Measurements from ENCODE around the gene DCDC2B. TPM values are rescaled to one million over a fixed set of nuclear protein-coding genes. Genes with fewer than 3 reads are reported as not detected.

DCDC2B gene
- total RNA-seq, 1 donor from 2014 or later: 3.2 TPM

GRCh38 chr1:32192220-32192948, 16.5 kb upstream of the DCDC2B start:
- Histone ChIP-seq H3K4me3 (no peak overlapping the region), H3K4me1 (peaks cover 4% of the 10 kb centered on the region), H3K27me3 (ENCODE audit: low read depth) (no peaks in the 10 kb centered on the region), H3K27ac (no peak overlapping the region), H3K9me3 (no peaks in the 10 kb centered on the region), H3K36me3 (peaks cover 100% of the 10 kb centered on the region)
- intact Hi-C loops (cut with DNase I): no loop called here
- no peak for TF ChIP-seq CTCF (IDR thresholded peaks at IDR 0.05)
- ATAC-seq (no peak), DNase-seq (no peak)

GRCh38 chr1:32194984-32195383, 13.9 kb upstream of the DCDC2B start:
- DNase-seq (no peak), ATAC-seq (no peak)
- TF ChIP-seq CTCF (IDR thresholded peaks at IDR 0.05): no peak
- H3K9me3 ChIP-seq: no peaks in the 10 kb centered on the region
- peaks cover 11% of the 10 kb centered on the region for H3K4me1 ChIP-seq
- H3K27ac ChIP-seq: no peak overlapping the region
- intact Hi-C loops (cut with DNase I): no loop called here
- peaks cover 84% of the 10 kb centered on the region for H3K36me3 ChIP-seq
- H3K4me3 ChIP-seq: no peak overlapping the region
- no peaks in the 10 kb centered on the region for H3K27me3 ChIP-seq (ENCODE audit: low read depth)

- no peak for DNase-seq
- no peak for ATAC-seq
- H3K9me3 ChIP-seq: no peaks in the 10 kb centered on the region
- peaks cover 78% of the 10 kb centered on the region for H3K36me3 ChIP-seq
- TF ChIP-seq CTCF (IDR thresholded peaks at IDR 0.05): no peak
- no peaks in the 10 kb centered on the region for H3K27me3 ChIP-seq (ENCODE audit: low read depth)
- peaks cover 14% of the 10 kb centered on the region for H3K4me1 ChIP-seq
- intact Hi-C loops (cut with DNase I): no loop called here
- H3K4me3 ChIP-seq: no peak overlapping the region
- no peak overlapping the region for H3K27ac ChIP-seq
These were observed 13.4 kb upstream of the DCDC2B start for GRCh38 chr1:32195531-32195930.

- H3K9me3 ChIP-seq: no peaks in the 10 kb centered on the region
- TF ChIP-seq CTCF (IDR thresholded peaks at IDR 0.05): no peak
- H3K27me3 ChIP-seq (ENCODE audit: low read depth): no peaks in the 10 kb centered on the region
- ATAC-seq: no peak
- H3K36me3 ChIP-seq: peaks cover 72% of the 10 kb centered on the region
- DNase-seq: no peak
- peak overlapping the region; percentile 13 for H3K27ac ChIP-seq
- intact Hi-C loops (cut with DNase I): no loop called here
- H3K4me1 ChIP-seq: peaks cover 16% of the 10 kb centered on the region
- H3K4me3 ChIP-seq: no peak overlapping the region
These were observed 12.7 kb upstream of the DCDC2B start for GRCh38 chr1:32195972-32196823.

- Histone ChIP-seq H3K36me3 (peaks cover 63% of the 10 kb centered on the region), H3K27me3 (ENCODE audit: low read depth) (no peaks in the 10 kb centered on the region), H3K4me1 (peaks cover 25% of the 10 kb centered on the region), H3K27ac (peak overlapping the region; percentile 13), H3K4me3 (no peak overlapping the region), H3K9me3 (no peaks in the 10 kb centered on the region)
- no peak for TF ChIP-seq CTCF (IDR thresholded peaks at IDR 0.05)
- peak; percentile 65 for ATAC-seq
- intact Hi-C loops (cut with DNase I): no loop called here
- no peak for DNase-seq
These were observed 11.8 kb upstream of the DCDC2B start for GRCh38 chr1:32197074-32197473.

Measured in lower lobe of right lung (tissue), 2 donors.